ENCODE measurements around the gene ACOT6. TPM values are rescaled to one million over a fixed set of nuclear protein-coding genes. Genes with fewer than 3 reads are reported as not detected.
"Not testable (repeated sequence)": the region's sequence is repeated elsewhere in the genome, so short reads cannot be mapped to it uniquely, and the experiment has no call there.

ACOT6 gene
- total RNA-seq, 3 donors from 2014 or later: 0.16 TPM; not detected in 2

- Histone ChIP-seq H3K9me3 (no peaks in the 10 kb centered on the region), H3K4me3 (no peak overlapping the region), H3K4me1 (no peaks in the 10 kb centered on the region), H3K36me3 (no peaks in the 10 kb centered on the region), H3K27ac (no peak overlapping the region), H3K27me3 (no peaks in the 10 kb centered on the region)
- TF ChIP-seq CTCF (IDR thresholded peaks at IDR 0.05) (no peak), POLR2AphosphoS5 (IDR thresholded peaks at IDR 0.05) (no peak), POLR2A (IDR thresholded peaks at IDR 0.05) (no peak)
- no peak for DNase-seq (ENCODE audit: low spot score in 2 of 2)
- intact Hi-C loops (cut with DNase I; ENCODE audit: low total_unique reads): no loop called here
These were observed 23.6 kb upstream of the ACOT6 start for GRCh38 chr14:73588695-73589094.

GRCh38 chr14:73589116-73589515, 23.2 kb upstream of the ACOT6 start:
- no peak overlapping the region for H3K4me3 ChIP-seq
- intact Hi-C loops (cut with DNase I; ENCODE audit: low total_unique reads): no loop called here
- no peaks in the 10 kb centered on the region for H3K36me3 ChIP-seq
- TF ChIP-seq POLR2AphosphoS5 (IDR thresholded peaks at IDR 0.05) (no peak), CTCF (IDR thresholded peaks at IDR 0.05) (no peak), POLR2A (IDR thresholded peaks at IDR 0.05) (no peak)
- no peaks in the 10 kb centered on the region for H3K27me3 ChIP-seq
- no peaks in the 10 kb centered on the region for H3K4me1 ChIP-seq
- H3K27ac ChIP-seq: no peak overlapping the region
- no peak for DNase-seq (ENCODE audit: low spot score in 2 of 2)
- no peaks in the 10 kb centered on the region for H3K9me3 ChIP-seq

- H3K27ac ChIP-seq; H3K27me3 ChIP-seq; H3K36me3 ChIP-seq; H3K9me3 ChIP-seq; H3K4me1 ChIP-seq; intact Hi-C loops (cut with DNase I; ENCODE audit: low total_unique reads); DNase-seq (ENCODE audit: low spot score in 2 of 2); H3K4me3 ChIP-seq: not testable (repeated sequence)
These were observed 21.7 kb upstream of the ACOT6 start for GRCh38 chr14:73590673-73591004.

- intact Hi-C loops (cut with DNase I; ENCODE audit: low total_unique reads): no loop called here
- DNase-seq (ENCODE audit: low spot score in 2 of 2): no peak
- no peaks in the 10 kb centered on the region for H3K9me3 ChIP-seq
- H3K4me3 ChIP-seq: peak within 1 kb of the TSS; percentile 48 to 73 (median 67)
- no peaks in the 10 kb centered on the region for H3K4me1 ChIP-seq
- H3K36me3 ChIP-seq: no peaks in the 10 kb centered on the region
- peak within 1 kb of the TSS; percentile 56 to 66 for H3K27ac ChIP-seq
- no peaks in the 10 kb centered on the region for H3K27me3 ChIP-seq
- TF ChIP-seq POLR2AphosphoS5 (IDR thresholded peaks at IDR 0.05): no peak
- peak in 2 of 3 donors; percentile 39 to 42 for TF ChIP-seq CTCF (IDR thresholded peaks at IDR 0.05)
These were observed 20.4 kb upstream of the ACOT6 start, which contains the start of gene ACOT4 for GRCh38 chr14:73591690-73592449. Gene ACOT4, plus strand, starts transcription at chr14:73591873. Its CDS starts 87 bp downstream, at chr14:73591960.

GRCh38 chr14:73594491-73594890, 17.8 kb upstream of the ACOT6 start:
- no peaks in the 10 kb centered on the region for H3K27me3 ChIP-seq
- no peaks in the 10 kb centered on the region for H3K4me1 ChIP-seq
- no peak for TF ChIP-seq POLR2A (IDR thresholded peaks at IDR 0.05)
- no peak for TF ChIP-seq POLR2AphosphoS5 (IDR thresholded peaks at IDR 0.05)
- no peak for TF ChIP-seq CTCF (IDR thresholded peaks at IDR 0.05)
- H3K4me3 ChIP-seq: no peak overlapping the region
- intact Hi-C loops (cut with DNase I; ENCODE audit: low total_unique reads): no loop called here
- H3K27ac ChIP-seq: no peak overlapping the region
- H3K36me3 ChIP-seq: no peaks in the 10 kb centered on the region
- H3K9me3 ChIP-seq: no peaks in the 10 kb centered on the region
- DNase-seq (ENCODE audit: low spot score in 2 of 2): no peak
